Activated T-cell treated with anti-CD3 and anti-CD28 coated beads for 24 hours (primary cell): ENCODE results near the gene PCGF3.
"Not testable (repeated sequence)": the region's sequence is repeated elsewhere in the genome, so short reads cannot be mapped to it uniquely, and the experiment has no call there.

Experiments
- DNase-seq: peaks from one replicate; pipeline ENCODE4 v3.0.0-alpha.2; 2020; ENCODE audit warnings: low read depth

PCGF3 gene

DNA sequence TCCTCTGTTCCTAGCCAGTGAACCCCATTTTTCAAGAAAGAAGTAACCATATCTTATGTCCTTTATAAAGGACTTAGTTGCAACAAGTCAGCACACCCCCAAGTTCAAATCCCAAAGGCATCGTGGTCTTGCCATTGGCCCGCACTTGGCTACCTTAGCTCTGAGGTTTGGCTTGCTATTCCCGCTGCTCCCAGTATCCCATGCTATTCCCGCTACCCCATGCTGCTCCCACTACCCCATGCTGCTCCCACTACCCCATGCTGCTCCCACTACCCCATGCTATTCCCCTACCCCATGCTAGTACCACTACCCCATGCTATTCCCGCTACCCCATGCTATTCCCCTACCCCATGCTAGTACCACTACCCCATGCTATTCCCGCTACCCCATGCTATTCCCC lies 37.4 kb upstream of the PCGF3 start:
- DNase-seq, result not testable (repeated sequence)

DNA sequence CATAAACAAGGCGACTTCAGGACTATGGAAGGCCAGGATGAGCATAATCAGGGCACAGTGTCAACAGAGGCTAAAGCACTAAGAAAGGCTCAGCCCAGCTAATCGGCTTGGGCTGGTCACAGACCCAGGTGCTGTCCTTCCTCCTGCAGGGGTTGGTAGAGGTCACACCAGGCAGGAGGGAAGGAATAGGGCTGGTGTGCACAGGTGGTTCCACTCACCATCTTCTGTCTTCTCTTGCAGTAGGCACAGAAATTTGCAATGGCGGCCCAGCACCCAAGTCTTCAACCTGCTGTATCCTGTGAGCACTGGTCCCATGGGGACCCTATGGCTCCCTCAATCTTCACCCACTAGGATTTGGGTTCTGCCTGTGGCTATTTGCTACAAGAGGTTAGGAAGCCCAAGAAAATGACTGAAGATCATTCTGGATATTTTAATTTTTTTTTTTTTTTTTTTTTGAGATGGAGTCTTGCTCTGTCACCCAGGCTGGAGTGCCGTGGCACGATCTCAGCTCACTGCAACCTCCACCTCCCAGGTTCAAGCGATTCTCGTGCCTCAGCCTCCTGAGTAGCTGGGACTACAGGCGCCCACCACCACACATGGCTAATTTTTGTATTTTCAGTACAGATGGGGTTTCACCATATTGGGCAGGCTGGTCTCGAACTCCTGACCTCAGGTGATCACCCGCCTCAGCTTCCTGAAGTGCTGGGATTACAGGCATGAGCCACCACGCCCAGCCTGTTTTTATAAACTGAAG lies 35.6 kb upstream of the PCGF3 start:
- not testable (repeated sequence) for DNase-seq

- no peak for DNase-seq
Measured at GRCh38 chr4:671769-672168, 33.9 kb upstream of the PCGF3 start.

DNA sequence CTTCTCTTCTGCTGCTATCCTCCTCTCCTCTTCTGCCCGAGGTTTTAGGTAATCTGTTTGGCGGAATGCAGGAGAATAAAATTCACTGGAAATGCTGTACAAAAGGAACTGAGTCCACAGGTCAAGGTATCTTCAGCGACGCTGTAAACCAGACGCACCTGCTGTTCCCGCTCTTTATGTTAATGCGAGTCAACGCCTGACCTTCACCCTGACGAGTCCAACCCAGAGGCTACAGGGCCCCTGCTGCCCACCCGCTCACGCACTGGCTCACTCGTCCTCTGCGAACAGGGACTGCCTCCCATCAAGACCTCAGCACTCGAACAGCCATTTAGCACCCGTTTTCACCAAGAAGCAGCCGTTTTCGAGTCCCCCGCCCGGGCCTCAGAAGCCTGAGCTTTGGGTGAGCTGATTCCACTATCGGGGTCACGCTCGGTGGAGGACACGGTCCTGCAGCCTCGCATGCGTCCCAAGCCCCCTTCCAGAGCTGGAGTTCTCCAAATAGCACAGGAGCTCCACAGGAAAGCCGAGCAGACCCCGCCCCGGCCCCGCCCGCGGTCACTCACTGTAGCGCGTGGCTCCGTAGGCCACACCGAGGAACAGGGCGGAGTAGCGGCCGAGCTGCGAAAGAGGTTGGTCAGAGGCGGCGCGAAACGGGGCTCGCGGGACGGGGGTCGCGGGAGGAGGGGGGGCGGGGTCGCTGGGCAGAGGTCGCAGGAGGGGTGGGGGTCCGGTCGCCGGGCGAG lies 32.1 kb upstream of the PCGF3 start:
- no peak for DNase-seq

DNA sequence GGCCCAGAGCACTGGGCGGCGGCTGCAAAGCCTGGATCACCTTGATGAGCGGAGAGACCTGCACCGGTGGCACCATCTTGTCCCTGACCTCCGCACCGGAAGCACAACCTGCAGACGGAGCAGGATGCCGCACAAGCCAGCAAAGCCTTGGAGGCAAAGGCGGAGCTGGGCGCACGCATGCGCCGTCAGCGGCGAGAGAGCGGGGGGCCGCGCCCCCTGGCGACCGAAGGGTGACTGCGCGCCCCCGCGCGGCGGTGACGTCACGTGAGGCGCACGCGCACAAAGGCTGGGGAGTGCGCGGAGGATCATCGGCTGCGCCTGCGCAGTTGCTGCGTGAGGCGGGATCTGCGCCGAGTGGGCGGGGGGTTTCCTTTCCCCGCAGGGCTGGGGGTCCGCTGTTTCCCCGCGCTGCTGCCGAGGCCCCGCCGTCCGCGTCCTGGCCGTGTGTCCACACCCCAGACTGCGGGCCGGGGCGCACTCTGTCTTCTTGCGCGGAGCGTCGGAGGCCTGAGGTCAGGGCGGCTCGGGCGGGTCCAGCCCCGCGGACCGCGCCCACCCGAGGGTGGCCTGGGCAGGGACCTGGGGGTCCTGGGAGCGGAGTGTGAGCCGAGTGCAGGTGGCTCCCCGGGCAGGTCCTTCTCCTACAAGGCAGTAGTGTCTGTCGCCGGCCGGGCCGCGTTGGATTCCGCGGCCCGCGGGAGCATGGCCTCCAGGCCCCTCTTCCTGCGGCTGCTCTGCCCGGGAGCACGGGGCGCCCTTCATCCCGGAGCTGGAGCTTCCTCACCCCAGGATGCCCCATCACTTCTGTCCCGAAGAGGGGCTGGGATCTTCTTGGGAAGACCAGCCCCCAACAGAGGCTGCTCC lies 31.2 kb upstream of the PCGF3 start, which contains the start of the genes ATP5ME and MYL5:
Gene ATP5ME, minus strand, starts transcription at position 105 of the 864 bp plus-strand sequence. Its CDS starts 29 bp downstream, at position 76.
Gene MYL5, plus strand, starts transcription at position 371 of the 864 bp plus-strand sequence. CDS start 3,485 bp downstream, outside the sequence.
- peak; percentile 96 for DNase-seq

DNA sequence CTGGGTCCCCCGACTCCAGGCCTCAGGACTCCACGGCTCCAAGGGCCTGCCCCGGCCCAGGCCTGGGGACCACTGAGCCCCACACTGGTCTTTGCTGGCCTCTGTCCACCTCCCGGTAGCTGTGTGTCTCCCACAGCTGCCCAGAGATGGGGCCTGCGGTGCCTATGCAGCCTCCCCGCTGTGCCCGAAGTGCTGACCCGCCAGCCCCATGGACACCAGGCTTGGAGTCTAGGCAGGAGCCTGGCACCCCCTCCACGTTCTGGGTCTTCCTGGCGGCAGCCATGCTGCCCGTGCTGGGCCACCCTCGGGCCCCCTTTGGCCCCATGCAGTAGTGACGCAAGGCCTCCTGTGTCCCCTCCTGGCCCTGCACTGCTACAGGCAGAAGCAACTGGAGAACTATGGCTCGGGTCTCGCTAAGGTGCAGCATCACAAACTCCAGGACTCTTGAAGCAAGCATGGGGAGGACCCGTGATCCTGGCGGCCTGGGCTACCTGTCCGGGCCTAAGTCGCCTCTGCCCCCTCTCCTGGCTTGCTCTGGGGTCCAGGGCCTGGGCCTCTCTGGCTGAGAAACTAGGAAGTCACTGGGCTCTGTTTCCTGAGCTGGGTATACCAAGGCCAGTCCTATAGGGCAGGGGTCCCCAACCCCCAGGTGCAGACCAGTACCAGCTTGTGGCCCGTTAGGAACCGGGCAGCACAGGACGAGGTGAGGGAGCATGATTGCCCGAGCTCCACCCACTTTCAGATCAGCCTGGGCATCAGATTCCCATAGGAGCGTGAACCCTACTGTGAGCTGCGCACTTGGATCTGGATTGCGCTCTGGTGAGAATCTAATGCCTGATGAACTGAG lies 30.4 kb upstream of the PCGF3 start:
- no peak for DNase-seq

DNA sequence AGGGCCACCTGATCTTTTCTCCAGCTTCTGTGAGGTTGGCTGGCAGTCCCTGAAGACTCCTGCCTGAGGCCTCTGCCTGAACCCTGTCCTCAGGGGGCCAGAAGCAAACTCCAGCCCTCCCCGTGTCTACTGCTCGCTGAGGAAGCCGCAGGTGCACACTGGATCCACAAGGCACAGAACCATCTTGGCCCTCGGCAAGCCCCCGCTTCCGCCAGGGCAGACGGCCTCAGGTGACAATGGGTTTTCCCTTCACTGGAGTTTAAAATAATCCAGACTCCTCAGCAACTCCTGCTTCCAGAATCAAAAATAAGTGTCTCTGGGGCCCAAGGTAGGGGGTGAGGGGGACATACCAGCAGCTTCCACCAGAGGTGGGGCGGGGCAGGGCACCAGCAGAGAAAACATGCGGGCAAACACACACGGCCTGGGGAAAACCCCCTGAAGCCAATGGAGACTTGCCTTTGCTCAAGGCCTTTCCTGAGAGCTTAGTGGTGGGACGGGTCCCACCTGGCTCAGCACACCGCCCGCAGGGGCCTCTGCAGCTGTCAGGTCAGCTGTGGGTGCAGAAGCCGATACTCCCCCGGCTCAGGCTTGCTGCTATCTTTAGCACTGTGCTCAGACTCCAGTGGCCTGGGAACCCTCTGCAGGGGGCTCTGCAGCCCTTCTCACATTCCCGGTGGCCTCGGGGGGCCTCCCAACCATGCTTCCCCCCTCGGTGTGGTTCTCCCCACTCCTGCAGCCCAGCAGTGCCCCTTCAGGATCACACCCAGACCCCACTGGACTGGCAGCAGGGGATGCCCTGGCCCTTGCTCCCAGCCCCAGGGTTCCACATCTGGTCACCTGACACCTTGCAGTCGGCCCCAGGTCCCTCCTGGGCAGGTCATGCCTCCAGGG lies 29.4 kb upstream of the PCGF3 start:
- no peak for DNase-seq

- DNase-seq, result no peak
Measured at GRCh38 chr4:676871-677235, 28.8 kb upstream of the PCGF3 start.

DNA sequence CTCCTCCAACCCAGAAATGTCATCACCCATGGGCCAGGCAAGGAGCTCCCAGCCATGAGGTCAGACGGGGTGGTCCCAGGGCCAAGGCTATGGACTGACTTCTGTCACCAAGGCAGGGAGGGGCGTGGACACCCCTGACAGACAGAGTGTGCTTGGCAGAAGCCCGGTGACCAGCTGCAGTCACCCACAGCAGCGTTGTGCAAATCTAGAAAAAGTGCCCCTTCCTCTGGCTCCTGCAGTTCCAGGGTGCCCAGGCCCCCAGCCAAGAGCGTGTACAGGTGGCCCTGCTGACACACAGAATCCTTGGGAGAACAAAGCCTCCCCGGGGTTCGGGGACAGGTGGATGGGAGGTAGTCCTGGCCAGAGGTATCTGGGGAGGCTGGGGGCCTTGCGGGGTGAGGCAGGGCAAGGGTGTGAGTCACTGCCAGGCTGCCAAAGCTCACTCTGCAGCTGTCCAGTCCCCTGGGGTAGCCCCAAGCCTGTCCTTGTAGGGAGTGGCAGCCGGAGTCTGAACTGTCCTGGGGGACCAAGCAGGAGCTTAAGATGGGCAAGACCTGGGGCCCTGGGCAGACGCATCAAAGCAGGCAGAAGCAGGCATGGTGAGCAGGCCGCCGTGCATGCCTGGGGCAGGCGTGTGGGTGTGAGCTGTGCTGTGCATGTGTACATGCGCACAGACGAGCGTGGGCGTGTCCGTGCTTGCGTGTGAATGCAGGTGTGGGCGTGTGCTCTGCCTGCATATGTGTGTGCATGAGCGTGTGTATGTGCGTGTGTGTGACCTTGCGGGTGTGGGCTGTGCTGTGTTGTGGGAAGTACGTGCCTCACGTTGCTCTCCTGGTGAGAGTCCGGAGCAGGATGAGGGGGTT lies 28.0 kb upstream of the PCGF3 start:
- DNase-seq, result no peak

DNA sequence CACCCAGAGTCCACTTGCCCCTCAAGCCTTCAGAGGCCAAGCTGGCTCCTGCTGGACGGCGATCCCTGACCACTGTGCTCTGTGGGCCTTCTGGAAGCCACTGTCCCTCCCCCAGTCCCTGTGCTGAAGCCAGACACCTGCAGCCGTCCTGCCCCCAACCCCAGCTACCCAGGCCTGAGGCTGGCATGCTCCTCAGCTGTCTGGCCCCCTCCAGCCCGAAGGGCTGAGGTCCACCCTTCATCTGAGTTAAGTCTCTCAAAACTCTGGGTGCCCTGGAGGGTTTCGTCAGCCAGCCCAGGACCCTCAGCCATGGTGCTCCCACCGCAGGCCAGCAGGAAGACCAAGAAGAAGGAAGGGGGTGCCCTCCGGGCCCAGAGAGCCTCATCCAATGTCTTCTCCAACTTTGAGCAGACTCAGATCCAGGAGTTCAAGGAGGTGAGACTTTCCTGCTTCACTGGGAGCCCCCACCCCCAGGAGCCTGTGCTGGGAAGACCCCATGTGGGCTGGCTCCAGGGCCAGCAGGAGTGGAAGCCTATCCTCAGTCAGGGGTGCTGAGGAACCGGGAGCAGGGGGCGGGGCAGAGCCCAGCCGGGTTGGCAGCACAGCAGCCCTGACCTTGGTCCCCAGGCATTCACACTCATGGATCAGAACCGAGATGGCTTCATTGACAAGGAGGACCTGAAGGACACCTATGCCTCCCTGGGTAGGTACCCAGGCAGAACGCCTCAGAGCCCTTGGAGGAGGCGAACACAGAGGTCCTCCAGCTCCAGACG lies 27.1 kb upstream of the PCGF3 start:
- no peak for DNase-seq

GRCh38 chr4:679104-679481 lies 26.5 kb upstream of the PCGF3 start:
- DNase-seq, result no peak

DNA sequence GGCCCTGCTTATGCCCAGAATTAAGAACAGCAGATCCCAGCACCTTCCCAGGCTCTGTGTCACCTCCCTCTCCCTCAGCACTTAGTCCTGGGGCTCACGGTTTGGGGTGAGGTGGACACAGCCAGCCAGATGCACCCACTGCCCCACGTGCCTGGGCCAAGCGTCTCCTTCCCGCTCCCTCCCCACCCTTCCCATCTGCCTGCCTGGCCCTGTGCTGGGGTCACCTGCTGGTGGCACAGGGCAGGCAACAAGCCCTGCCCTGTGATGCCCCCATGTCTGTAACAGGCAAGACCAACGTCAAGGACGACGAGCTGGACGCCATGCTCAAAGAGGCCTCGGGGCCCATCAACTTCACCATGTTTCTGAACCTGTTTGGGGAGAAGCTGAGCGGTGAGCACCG lies 26.0 kb upstream of the PCGF3 start:
- no peak for DNase-seq

DNA sequence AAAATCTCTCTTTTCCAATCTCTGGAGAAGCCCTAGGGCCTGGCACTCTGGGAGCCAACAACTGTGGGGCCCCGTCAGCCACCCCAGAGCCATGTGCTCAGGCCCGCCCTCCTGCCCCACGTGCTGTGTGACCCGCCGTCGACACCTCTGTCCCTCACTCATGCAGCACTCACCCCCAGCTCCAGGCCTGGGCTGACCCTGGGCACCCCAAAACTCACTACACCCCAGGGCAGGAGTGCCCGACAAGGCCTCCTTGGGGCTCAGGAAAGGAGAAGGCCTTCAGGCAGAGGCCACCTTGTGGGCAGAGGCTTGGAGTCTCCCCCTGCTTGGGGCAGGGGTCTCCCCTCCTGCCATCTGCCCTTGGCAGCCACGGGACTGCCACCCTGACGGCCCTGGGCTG lies 25.5 kb upstream of the PCGF3 start:
- no peak for DNase-seq

DNA sequence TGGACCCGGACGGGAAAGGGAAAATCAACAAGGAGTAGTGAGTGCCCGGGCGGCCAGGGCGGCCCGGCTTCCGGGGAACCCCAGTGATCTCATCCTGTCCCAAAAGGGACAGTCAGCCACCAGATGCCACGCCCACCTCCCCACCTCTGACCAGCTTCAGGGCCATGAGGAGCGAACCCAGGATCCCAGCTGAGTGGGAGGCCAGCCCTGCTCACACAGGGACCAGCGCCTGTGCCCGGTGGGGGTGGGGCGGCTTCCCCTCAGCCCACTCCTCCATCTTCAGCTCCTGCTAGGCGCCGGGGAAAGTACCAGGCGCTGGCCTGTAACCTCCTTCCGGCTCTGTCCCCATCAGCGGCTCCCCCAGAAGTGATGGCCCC lies 25.1 kb upstream of the PCGF3 start:
- no peak for DNase-seq

- DNase-seq, result no peak
Measured at GRCh38 chr4:680928-681645, 24.5 kb upstream of the PCGF3 start.

DNA sequence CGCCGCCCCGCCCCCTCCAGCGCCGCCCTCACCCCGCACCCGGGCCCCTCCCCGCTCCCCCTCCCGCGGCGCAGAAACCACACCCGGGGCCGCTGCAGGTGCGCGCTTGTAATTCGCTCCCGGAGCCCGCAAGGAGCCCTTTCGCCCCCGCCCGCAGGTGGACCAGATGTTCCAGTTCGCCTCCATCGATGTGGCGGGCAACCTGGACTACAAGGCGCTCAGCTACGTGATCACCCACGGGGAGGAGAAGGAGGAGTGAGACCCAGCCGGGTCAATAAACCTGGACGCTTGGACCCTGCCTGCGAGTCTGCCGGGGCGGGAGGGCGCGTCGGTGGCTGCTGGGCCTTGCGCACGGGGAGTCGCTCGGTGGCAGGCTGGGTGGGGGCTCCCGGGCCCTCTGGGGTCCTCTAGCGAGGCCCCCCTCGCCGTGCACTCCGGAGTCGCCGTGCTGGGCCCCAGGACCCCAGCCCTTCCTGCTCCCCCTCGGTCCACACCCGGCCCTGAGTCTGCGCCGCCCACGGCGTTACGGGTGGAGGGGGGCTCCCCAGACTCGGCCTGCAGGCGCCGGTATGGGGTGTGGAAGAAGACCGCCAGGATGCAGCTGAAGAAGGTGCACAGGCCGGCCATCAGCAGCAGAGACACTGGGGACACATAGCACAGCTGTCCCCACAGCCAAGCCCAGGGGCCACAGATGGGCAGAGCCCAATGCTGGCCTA lies 23.7 kb upstream of the PCGF3 start:
- DNase-seq, result no peak

DNA sequence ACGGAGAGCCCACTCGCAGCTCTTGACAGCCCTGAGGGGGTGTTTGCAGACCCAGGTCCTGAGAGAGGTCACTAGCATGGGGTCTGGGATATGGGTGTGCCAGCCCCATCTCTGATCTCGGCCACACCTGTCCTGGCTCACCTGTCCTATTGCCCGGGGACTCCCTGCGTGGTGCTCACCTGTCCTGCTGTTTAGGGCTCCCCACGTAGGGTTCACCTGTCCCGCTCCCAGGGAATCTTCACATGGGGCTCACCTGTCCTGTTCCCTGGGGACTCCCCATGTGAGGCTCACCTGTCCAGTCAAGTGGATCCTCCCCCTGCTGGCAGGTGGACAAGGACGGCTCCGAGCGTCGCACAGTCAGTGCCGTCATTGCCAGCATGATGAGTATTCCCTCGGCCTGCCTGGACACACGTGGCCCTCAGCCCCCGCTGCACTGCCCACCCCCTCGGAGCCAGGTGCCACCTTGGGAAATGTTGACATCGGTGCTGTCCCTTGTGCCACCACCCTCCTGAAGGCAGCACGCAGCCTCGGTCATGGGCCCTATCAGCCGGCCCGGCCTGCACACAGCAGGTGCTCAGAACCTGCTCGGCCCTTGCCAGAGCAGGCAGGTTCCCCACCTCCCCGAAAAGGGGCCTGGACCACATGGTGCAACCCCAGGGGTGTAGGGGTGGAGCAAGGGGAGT lies 23.0 kb upstream of the PCGF3 start:
- DNase-seq, result no peak
